ENCODE measurements around the gene DNAJC4.

The DNAJC4 gene

DNA sequence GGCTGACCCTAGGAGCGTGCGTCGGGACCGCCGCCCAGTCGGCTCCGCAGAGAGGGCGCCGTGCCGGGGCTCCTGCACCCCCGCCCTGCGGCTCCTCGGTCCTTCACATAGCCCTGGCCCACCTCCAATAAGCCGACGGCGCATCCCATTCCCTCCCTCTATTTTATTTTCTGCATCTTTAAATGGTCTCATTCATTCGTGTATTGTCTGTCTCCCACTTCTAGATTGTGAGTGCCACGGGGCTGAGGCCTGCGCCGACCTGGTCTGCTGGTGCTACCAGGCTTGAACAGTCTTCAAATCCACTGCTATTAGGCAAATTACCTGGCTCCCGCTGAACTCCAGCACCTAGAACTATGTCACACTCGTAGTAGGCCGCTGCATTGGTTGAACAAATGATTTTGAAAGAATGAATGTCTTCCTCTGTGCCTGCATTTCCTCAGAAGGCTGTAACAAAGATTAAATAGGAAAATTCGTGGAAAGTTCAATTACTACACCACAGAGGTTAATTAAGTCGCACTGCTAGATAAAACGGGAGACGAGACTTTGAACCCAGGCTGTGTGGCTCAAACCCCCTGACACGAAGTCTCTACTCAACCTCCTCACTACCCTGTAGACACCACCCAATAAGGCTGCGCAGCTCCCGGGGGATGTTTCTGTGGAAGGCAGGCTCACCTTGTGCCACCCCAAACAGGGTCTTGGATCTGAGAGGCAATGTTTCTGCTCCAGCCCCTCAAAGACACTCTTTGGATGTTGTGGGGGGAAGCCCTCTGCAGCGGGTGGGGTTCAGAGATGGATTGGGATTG lies 17.6 kb downstream of the DNAJC4 start:
- TF ChIP-seq, protein P1, sequence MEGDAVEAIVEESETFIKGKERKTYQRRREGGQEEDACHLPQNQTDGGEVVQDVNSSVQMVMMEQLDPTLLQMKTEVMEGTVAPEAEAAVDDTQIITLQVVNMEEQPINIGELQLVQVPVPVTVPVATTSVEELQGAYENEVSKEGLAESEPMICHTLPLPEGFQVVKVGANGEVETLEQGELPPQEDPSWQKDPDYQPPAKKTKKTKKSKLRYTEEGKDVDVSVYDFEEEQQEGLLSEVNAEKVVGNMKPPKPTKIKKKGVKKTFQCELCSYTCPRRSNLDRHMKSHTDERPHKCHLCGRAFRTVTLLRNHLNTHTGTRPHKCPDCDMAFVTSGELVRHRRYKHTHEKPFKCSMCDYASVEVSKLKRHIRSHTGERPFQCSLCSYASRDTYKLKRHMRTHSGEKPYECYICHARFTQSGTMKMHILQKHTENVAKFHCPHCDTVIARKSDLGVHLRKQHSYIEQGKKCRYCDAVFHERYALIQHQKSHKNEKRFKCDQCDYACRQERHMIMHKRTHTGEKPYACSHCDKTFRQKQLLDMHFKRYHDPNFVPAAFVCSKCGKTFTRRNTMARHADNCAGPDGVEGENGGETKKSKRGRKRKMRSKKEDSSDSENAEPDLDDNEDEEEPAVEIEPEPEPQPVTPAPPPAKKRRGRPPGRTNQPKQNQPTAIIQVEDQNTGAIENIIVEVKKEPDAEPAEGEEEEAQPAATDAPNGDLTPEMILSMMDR (IDR thresholded peaks at IDR 0.05; ENCODE audit: control extremely low read depth, extremely low read depth, low read depth, missing control alignments), result no peak
- CTCF ChIA-PET, result interaction anchor here (0.9 to 4.6 kb wide), 6 partner anchors 17 to 60 kb away, joined by 3 to 134 read pairs (median 5); partner anchors contain the start of genes CATSPERZ and ESRRA
- DNase-seq (ENCODE audit: extremely low spot score), result no peak
- POLR2A ChIA-PET, result interaction anchor here (0.6 kb wide), 1 partner anchor 64 kb away, joined by 5 read pairs; no protein-coding TSS in a partner anchor

DNA sequence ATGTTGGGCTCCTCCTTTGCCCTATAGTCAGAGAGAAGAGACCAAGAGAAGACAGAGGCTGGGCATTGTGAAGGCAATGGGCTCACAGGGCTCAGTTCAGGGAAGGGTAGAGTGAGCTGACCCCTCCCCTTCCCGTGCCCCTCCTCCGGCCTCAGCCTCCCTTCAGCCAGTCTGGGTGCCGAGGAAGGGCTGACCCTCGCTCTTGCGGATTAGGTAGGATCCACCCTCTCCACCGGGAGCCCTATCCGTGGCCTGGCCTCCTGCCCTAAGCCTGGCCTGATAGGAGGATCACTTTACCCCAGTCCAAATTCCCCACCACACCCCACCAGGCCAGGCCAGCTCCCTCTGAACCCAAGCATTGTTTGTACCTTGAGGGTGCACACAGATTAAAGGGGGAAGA lies 18.2 kb downstream of the DNAJC4 start:
- TF ChIP-seq, protein P1 (IDR thresholded peaks at IDR 0.05; ENCODE audit: control extremely low read depth, extremely low read depth, low read depth, missing control alignments), result no peak
- DNase-seq (ENCODE audit: extremely low spot score), result no peak
- CTCF ChIA-PET, result interaction anchor here (1.1 to 4.6 kb wide), 3 partner anchors 17 to 54 kb away, joined by 4 to 134 read pairs (median 48); partner anchors contain the start of genes CATSPERZ and ESRRA
- POLR2A ChIA-PET, result interaction anchor here (0.6 kb wide), 2 partner anchors 21 to 64 kb away, joined by 3 to 5 read pairs; no protein-coding TSS in a partner anchor

DNA sequence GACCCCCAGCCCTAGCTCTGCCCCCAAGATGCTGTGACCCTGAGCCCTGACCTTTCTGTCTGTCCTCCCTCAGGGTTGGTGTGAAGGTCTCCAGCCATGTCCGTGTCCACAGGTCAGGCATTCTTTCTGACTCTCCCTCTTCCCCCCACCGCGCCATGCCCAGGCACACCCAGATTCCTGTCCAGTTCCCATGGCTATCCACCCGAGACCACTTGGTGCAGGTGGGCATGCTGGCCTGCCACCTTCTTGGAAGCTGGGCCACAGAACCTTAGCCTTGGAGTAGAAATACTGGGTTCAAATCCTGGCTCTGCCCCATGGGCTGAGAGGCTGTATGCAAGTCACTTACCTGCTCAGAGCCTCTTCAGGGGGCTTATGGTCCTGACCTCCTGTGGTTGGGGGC lies 18.7 kb downstream of the DNAJC4 start:
- ChIA-PET POLR2A (interaction anchor here (0.6 kb wide), 1 partner anchor 21 kb away, joined by 3 read pairs; no protein-coding TSS in a partner anchor), CTCF (interaction anchor here (0.9 to 4.6 kb wide), 6 partner anchors 13 to 54 kb away, joined by 4 to 134 read pairs (median 17); partner anchors contain the start of genes CATSPERZ, ESRRA and FERMT3)
- TF ChIP-seq, protein P1 (IDR thresholded peaks at IDR 0.05; ENCODE audit: control extremely low read depth, extremely low read depth, low read depth, missing control alignments), result no peak
- DNase-seq (ENCODE audit: extremely low spot score), result no peak

DNA sequence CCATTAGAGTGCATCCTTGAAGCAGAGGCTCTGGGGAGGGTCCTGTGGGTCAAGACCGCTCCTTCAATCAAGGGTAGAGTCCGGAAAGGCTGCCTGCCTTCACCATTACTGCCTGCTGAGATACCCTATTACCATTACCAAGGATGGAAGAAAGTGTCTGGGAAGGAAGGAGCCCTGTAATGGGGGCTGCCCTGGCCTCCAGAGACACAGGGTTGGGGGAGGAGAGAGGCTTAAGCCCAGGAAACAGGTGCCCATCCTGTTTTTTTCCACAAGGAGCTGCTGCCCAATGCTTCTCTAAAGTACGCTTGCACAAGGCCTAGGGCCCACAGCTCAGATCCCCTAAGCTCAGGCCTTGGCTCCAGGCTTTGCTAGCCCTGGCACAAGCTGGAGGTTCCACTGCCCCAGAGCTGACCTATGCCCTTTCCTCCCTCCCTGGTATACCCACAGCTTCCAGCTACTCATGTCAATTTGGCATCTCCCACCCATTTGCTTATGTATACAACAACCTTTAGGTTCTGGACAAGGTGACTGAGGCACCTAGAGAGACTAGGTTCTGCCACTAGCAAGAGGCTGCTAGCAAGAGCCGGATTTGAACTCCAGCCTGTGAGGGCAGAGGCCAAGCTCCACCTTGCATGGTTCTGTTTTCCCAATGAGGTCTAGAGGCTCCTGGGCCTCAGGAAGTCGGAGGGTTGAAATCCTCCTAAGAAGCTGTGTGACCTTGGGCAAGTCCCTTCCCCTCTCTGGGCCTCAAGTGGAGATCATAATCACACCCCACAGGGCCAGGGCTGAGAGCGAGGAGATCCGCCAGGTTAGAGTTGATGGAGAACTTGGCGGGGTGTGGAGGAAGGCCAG lies 19.4 kb downstream of the DNAJC4 start:
- ChIA-PET POLR2A (no interaction called here), CTCF (interaction anchor here (0.8 to 4.6 kb wide), 17 partner anchors 9 to 83 kb away, joined by 3 to 134 read pairs (median 5); partner anchors contain the start of genes CATSPERZ, ESRRA, FERMT3 and FKBP2)
- no peak for DNase-seq (ENCODE audit: extremely low spot score)
- TF ChIP-seq, protein P1 (IDR thresholded peaks at IDR 0.05; ENCODE audit: control extremely low read depth, extremely low read depth, low read depth, missing control alignments), result no peak

DNA sequence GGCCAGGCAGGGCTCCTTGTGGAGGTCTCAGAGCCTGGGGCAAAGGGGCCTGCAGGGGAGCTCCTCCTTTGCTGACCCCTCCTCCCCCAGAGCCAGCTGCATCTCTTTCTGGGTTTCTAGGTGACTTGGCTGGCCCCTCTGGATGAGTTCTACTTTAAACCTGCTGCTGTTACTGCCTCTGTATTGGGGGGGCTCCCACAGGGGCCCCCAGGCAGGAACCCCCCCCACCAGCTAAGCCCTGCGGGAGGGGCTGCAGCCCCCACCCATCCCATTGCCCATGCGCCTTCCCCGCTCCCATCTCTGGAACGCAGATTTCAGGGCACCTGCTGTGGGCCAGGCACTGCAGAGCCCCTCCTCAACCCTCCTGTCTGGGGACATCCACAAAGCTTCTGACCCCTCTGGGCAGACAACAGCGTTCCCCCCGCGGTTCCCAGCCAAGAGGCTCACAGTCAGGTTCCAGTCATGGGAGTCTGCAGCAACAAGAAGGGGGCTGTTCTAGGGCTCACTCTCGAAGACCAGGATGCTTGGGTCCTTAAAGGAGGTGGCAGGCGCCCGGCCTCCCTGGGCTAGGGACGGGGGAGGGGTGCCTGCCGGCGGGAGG lies 20.2 kb downstream of the DNAJC4 start:
- ChIA-PET POLR2A (interaction anchor here (0.5 kb wide), 1 partner anchor 529 kb away, joined by 3 read pairs; no protein-coding TSS in a partner anchor), CTCF (interaction anchor here (0.7 to 4.6 kb wide), 18 partner anchors 9 to 82 kb away, joined by 3 to 134 read pairs (median 4); partner anchors contain the start of genes CATSPERZ, ESRRA, FERMT3 and FKBP2)
- DNase-seq (ENCODE audit: extremely low spot score), result no peak
- TF ChIP-seq, protein P1 (IDR thresholded peaks at IDR 0.05; ENCODE audit: control extremely low read depth, extremely low read depth, low read depth, missing control alignments), result no peak
